Naive thymus-derived CD4-positive, alpha-beta T cell (primary cell): Measurements from ENCODE around the gene HIF3A. TPM values are rescaled to one million over a fixed set of nuclear protein-coding genes. Genes with fewer than 3 reads are reported as not detected.
"Not testable (repeated sequence)": the region's sequence is repeated elsewhere in the genome, so short reads cannot be mapped to it uniquely, and the experiment has no call there.

Experiments used
- ATAC-seq: fragments of 150-1000 bp; cut with Tn5 transposase; 2 replicates; pipeline ENCODE4 v1.10.0; 2021; ENCODE audit warnings: mild to moderate bottlenecking, moderate library complexity
- CTCF ChIA-PET: fragments of 350-600 bp; sonication (Branson Sonifier 250); formaldehyde crosslinking; loops from one replicate; lab custom pipeline; 2021; ENCODE audit warnings: antibody characterized with exemption; lab: Charles Lee
- POLR2A ChIA-PET: fragments of 350-600 bp; sonication (Branson Sonifier 250); formaldehyde crosslinking; loops from one replicate; lab custom pipeline; 2021; ENCODE audit warnings: antibody characterized with exemption, inconsistent platforms; lab: Charles Lee
- DNase-seq, 9 donors: peaks; one replicate each; pipeline versions ENCODE4 v3.0.0 to v3.0.0-alpha.2; 2020 to 2022; ENCODE audit warnings: mixed read lengths in 1 of 9
- H3K27ac ChIP-seq: one replicate; pipeline ENCODE4 v1.7.0; 2013; ENCODE audit warnings: mild to moderate bottlenecking, low read depth, low read length, moderate library complexity
- H3K27me3 ChIP-seq, 2 donors: one replicate each; pipeline ENCODE4 v1.7.0; 2013; ENCODE audit warnings: low read length in 2 of 2, mild to moderate bottlenecking in 2 of 2, moderate library complexity in 2 of 2; ENCODE audit not compliant: control insufficient read depth in 2 of 2, insufficient read depth in 2 of 2
- H3K36me3 ChIP-seq, 3 experiments: 1 replicate in 2 of 3; 2 replicates in 1 of 3; pipeline ENCODE4 v1.7.0; 2013; ENCODE audit warnings: low read length in 3 of 3, mild to moderate bottlenecking in 3 of 3, moderate library complexity in 1 of 3; ENCODE audit not compliant: insufficient read depth in 3 of 3, control insufficient read depth in 2 of 3
- H3K4me1 ChIP-seq, 2 donors: one replicate each; pipeline ENCODE4 v1.7.0; 2013; ENCODE audit warnings: low read length in 2 of 2, mild to moderate bottlenecking in 2 of 2, moderate library complexity in 1 of 2; ENCODE audit not compliant: control insufficient read depth in 2 of 2, insufficient read depth in 2 of 2
- H3K4me3 ChIP-seq: 2 replicates; pipeline ENCODE4 v1.7.0; 2013; ENCODE audit warnings: mild to moderate bottlenecking, low read length
- H3K9me3 ChIP-seq, 3 experiments: 1 replicate in 2 of 3; 2 replicates in 1 of 3; pipeline ENCODE4 v1.7.0; 2013; ENCODE audit warnings: low read length in 3 of 3; ENCODE audit not compliant: control insufficient read depth in 2 of 3
- H3K27ac Mint-ChIP-seq, 9 donors: one replicate each; pipeline ENCODE4 v1.8.0; 2020 to 2022; ENCODE audit warnings: mixed read lengths in 9 of 9, mild to moderate bottlenecking in 8 of 9, moderate library complexity in 5 of 9, inconsistent platforms in 2 of 9
- H3K27me3 Mint-ChIP-seq, 5 donors: one replicate each; pipeline ENCODE4 v1.8.0; 2021 to 2022; ENCODE audit warnings: mixed read lengths in 5 of 5, mild to moderate bottlenecking in 1 of 5
- H3K36me3 Mint-ChIP-seq, 5 donors: one replicate each; pipeline ENCODE4 v1.8.0; 2020 to 2022; ENCODE audit warnings: mixed read lengths in 5 of 5, mild to moderate bottlenecking in 3 of 5, inconsistent platforms in 1 of 5
- H3K4me1 Mint-ChIP-seq, 7 donors: one replicate each; pipeline ENCODE4 v1.8.0; 2020 to 2022; ENCODE audit warnings: mixed read lengths in 7 of 7, mild to moderate bottlenecking in 3 of 7, inconsistent platforms in 1 of 7
- H3K4me3 Mint-ChIP-seq, 10 donors: one replicate each; pipeline ENCODE4 v1.8.0; 2020 to 2022; ENCODE audit warnings: mild to moderate bottlenecking in 10 of 10, mixed read lengths in 10 of 10, moderate library complexity in 6 of 10, inconsistent platforms in 2 of 10
- H3K9me3 Mint-ChIP-seq, 11 donors: one replicate each; pipeline ENCODE4 v1.8.0; 2020 to 2022; ENCODE audit warnings: mixed read lengths in 11 of 11, mild to moderate bottlenecking in 4 of 11, inconsistent platforms in 1 of 11, moderate library complexity in 1 of 11
- intact Hi-C, 2 donors: fragments of 100-400 bp; cut with micrococcal nuclease; formaldehyde crosslinking; loops; one replicate each; pipeline ENCODE4 v1.15.1; 2023
- polyA plus RNA-seq, 2 donors: library from polyadenylated mRNA; unstranded; fragments of 300-500 nt; fragmentation: Illumina TruSeq; gene quantifications; one replicate each; pipeline ENCODE4 v1.2.3, GENCODE V29; 2021
- total RNA-seq, 6 experiments: library from RNA in 5 of 6; stranded (reverse) in 5 of 6; gene quantifications; 1 replicate in 5 of 6; 2 replicates in 1 of 6; pipeline ENCODE4 v1.2.3 and lab custom pipeline; 2021 to 2026

The HIF3A gene
- total and polyA plus RNA-seq, 7 experiments from 2014 or later, result not detected

GRCh38 chr19:46308510-46308909, 11.7 kb downstream of the HIF3A start:
- H3K9me3 Mint-ChIP-seq, result peaks cover 1 to 22% (median 16%) of the 10 kb centered on the region in 11 donors
- no peak overlapping the region for H3K27ac ChIP-seq
- H3K36me3 ChIP-seq, result no peaks in the 10 kb centered on the region

GRCh38 chr19:46309056-46309455, 12.2 kb downstream of the HIF3A start:
- no peaks in the 10 kb centered on the region for H3K9me3 ChIP-seq
- ATAC-seq, result no peak
- H3K4me3 Mint-ChIP-seq, result no peak overlapping the region
- peaks cover 0 to 4% (median 0%) of the 10 kb centered on the region in 7 donors for H3K4me1 Mint-ChIP-seq
- intact Hi-C loops, result no loop called here
- no peaks in the 10 kb centered on the region for H3K4me1 ChIP-seq
- ChIA-PET CTCF (no interaction called here), POLR2A (no interaction called here)
- H3K27me3 Mint-ChIP-seq, result no peaks in the 10 kb centered on the region
- H3K9me3 Mint-ChIP-seq, result peaks cover 1 to 22% (median 16%) of the 10 kb centered on the region in 11 donors
- no peaks in the 10 kb centered on the region for H3K36me3 ChIP-seq
- no peak overlapping the region for H3K4me3 ChIP-seq
- no peak overlapping the region for H3K27ac ChIP-seq
- H3K27me3 ChIP-seq, result no peaks in the 10 kb centered on the region
- peaks cover 0 to 5% (median 4%) of the 10 kb centered on the region in 5 donors for H3K36me3 Mint-ChIP-seq
- no peak overlapping the region for H3K27ac Mint-ChIP-seq
- no peak for DNase-seq

More at GRCh38 chr19:46308510-46308909, 11.7 kb downstream of the HIF3A start:
- Mint-ChIP-seq H3K36me3 (peaks cover 0 to 5% (median 4%) of the 10 kb centered on the region in 5 donors), H3K4me1 (peaks cover 0 to 4% (median 0%) of the 10 kb centered on the region in 7 donors), H3K4me3 (no peak overlapping the region), H3K27me3 (no peaks in the 10 kb centered on the region), H3K27ac (no peak overlapping the region)
- intact Hi-C loops, result no loop called here
- ChIA-PET CTCF (no interaction called here), POLR2A (no interaction called here)
- no peak overlapping the region for H3K4me3 ChIP-seq
- H3K27me3 ChIP-seq, result no peaks in the 10 kb centered on the region
- no peak for ATAC-seq
- DNase-seq, result no peak
- no peaks in the 10 kb centered on the region for H3K4me1 ChIP-seq
- H3K9me3 ChIP-seq, result no peaks in the 10 kb centered on the region

GRCh38 chr19:46311444-46311843, 14.6 kb downstream of the HIF3A start:
- H3K9me3 ChIP-seq, result no peaks in the 10 kb centered on the region
- no peaks in the 10 kb centered on the region for H3K27me3 ChIP-seq
- DNase-seq (no peak), ATAC-seq (no peak)
- Mint-ChIP-seq H3K27me3 (no peaks in the 10 kb centered on the region), H3K4me3 (no peak overlapping the region), H3K27ac (no peak overlapping the region), H3K4me1 (peaks cover 0 to 2% (median 0%) of the 10 kb centered on the region in 7 donors), H3K9me3 (peaks cover 0 to 13% (median 7%) of the 10 kb centered on the region in 11 donors), H3K36me3 (peaks cover 0 to 3% (median 0%) of the 10 kb centered on the region in 5 donors)
- H3K36me3 ChIP-seq, result no peaks in the 10 kb centered on the region
- H3K4me3 ChIP-seq, result no peak overlapping the region
- intact Hi-C loops, result no loop called here
- ChIA-PET CTCF (no interaction called here), POLR2A (no interaction called here)
- no peaks in the 10 kb centered on the region for H3K4me1 ChIP-seq
- no peak overlapping the region for H3K27ac ChIP-seq

GRCh38 chr19:46313540-46314469, 17.0 kb downstream of the HIF3A start:
- H3K36me3 ChIP-seq, H3K27me3 ChIP-seq, POLR2A ChIA-PET, H3K36me3 Mint-ChIP-seq, H3K27ac ChIP-seq, H3K4me1 ChIP-seq, H3K4me3 Mint-ChIP-seq, ATAC-seq, H3K9me3 ChIP-seq, DNase-seq, H3K4me1 Mint-ChIP-seq, H3K9me3 Mint-ChIP-seq, H3K27me3 Mint-ChIP-seq, intact Hi-C loops, H3K27ac Mint-ChIP-seq, H3K4me3 ChIP-seq: not testable (repeated sequence)
- CTCF ChIA-PET, result interaction anchor here (0.6 to 0.7 kb wide), 3 partner anchors 30 to 280 kb away, joined by 3 to 5 read pairs (median 3); no protein-coding TSS in a partner anchor

GRCh38 chr19:46317339-46317738, 20.5 kb downstream of the HIF3A start:
- no peaks in the 10 kb centered on the region for H3K9me3 ChIP-seq
- no peak overlapping the region for H3K27ac ChIP-seq
- DNase-seq, result no peak
- no peak overlapping the region for H3K4me3 Mint-ChIP-seq
- no peak for ATAC-seq
- H3K9me3 Mint-ChIP-seq, result peaks cover 0 to 1% (median 0%) of the 10 kb centered on the region in 11 donors
- intact Hi-C loops, result no loop called here
- H3K36me3 ChIP-seq, result no peaks in the 10 kb centered on the region
- H3K27me3 Mint-ChIP-seq, result peaks cover 0 to 3% (median 0%) of the 10 kb centered on the region in 5 donors
- H3K36me3 Mint-ChIP-seq, result no peaks in the 10 kb centered on the region
- H3K27ac Mint-ChIP-seq, result peak overlapping the region in 1 of 9 donors; percentile 37
- POLR2A ChIA-PET, result no interaction called here
- H3K4me1 ChIP-seq, result no peaks in the 10 kb centered on the region
- no peak overlapping the region for H3K4me3 ChIP-seq
- H3K4me1 Mint-ChIP-seq, result no peaks in the 10 kb centered on the region
- no peaks in the 10 kb centered on the region for H3K27me3 ChIP-seq
- CTCF ChIA-PET, result interaction anchor here (0.9 kb wide), 1 partner anchor 37 kb away, joined by 4 read pairs; no protein-coding TSS in a partner anchor

GRCh38 chr19:46319613-46320012, 22.8 kb downstream of the HIF3A start:
- Histone ChIP-seq H3K36me3 (no peaks in the 10 kb centered on the region), H3K27ac (no peak overlapping the region), H3K27me3 (no peaks in the 10 kb centered on the region), H3K4me3 (no peak overlapping the region), H3K9me3 (no peaks in the 10 kb centered on the region), H3K4me1 (no peaks in the 10 kb centered on the region)
- Mint-ChIP-seq H3K27ac (no peak overlapping the region), H3K9me3 (peaks cover 0 to 1% (median 0%) of the 10 kb centered on the region in 11 donors), H3K36me3 (peaks cover 0 to 3% (median 0%) of the 10 kb centered on the region in 5 donors), H3K4me1 (no peaks in the 10 kb centered on the region), H3K27me3 (peaks cover 0 to 3% (median 0%) of the 10 kb centered on the region in 5 donors), H3K4me3 (no peak overlapping the region)
- POLR2A ChIA-PET, result no interaction called here
- CTCF ChIA-PET, result no interaction called here
- intact Hi-C loops, result no loop called here
- no peak for DNase-seq
- ATAC-seq, result no peak
